Measurements from ENCODE around the gene UROC1.

- no peak for TF ChIP-seq GATAD2A (IDR thresholded peaks at IDR 0.05)
- TF ChIP-seq DPF2 (IDR thresholded peaks at IDR 0.05): no peak
These were observed 4.5 kb downstream of the UROC1 start for GRCh38 chr3:126512916-126513650.
